Ectodermal cell (in vitro differentiated cells): ENCODE data around the gene POF1B. TPM values are rescaled to one million over a fixed set of nuclear protein-coding genes. Genes with fewer than 3 reads are reported as not detected.

Experiments used
- H3K27ac ChIP-seq: 2 replicates; pipeline ENCODE4 v1.7.0; 2013; ENCODE audit warnings: mild to moderate bottlenecking, low read depth, low read length; ENCODE audit not compliant: insufficient read depth, poor library complexity, severe bottlenecking
- H3K27me3 ChIP-seq: 2 replicates; pipeline ENCODE4 v1.7.0; 2013; ENCODE audit warnings: mild to moderate bottlenecking, low read length; ENCODE audit not compliant: insufficient read depth, control insufficient read depth, poor library complexity, severe bottlenecking
- H3K36me3 ChIP-seq: one replicate; pipeline ENCODE4 v1.7.0; 2013; ENCODE audit warnings: low read length; ENCODE audit not compliant: control insufficient read depth, insufficient read depth
- H3K4me1 ChIP-seq: one replicate; pipeline ENCODE4 v1.7.0; 2013; ENCODE audit warnings: low read length; ENCODE audit not compliant: control insufficient read depth, insufficient read depth
- H3K4me3 ChIP-seq: 2 replicates; pipeline ENCODE4 v1.7.0; 2013; ENCODE audit warnings: low read depth, low read length, control low read depth; ENCODE audit not compliant: insufficient read depth
- H3K9me3 ChIP-seq: 2 replicates; pipeline ENCODE4 v1.7.0; 2013; ENCODE audit warnings: mild to moderate bottlenecking, low read length, moderate library complexity; ENCODE audit not compliant: control insufficient read depth
- WGBS, 2 experiments: methylation state at CpG; one replicate each; pipeline ENCODE4 v1.1.7; 2013; ENCODE audit warnings: missing lambda C conversion rate in 2 of 2; 5-methylcytosine and 5-hydroxymethylcytosine counted together
- polyA plus RNA-seq, 4 experiments: library from polyadenylated mRNA; stranded (reverse); fragments of 50-300 nt; gene quantifications; one replicate each; pipeline ENCODE4 v1.2.3, GENCODE V29; 2013

Gene POF1B, protein sequence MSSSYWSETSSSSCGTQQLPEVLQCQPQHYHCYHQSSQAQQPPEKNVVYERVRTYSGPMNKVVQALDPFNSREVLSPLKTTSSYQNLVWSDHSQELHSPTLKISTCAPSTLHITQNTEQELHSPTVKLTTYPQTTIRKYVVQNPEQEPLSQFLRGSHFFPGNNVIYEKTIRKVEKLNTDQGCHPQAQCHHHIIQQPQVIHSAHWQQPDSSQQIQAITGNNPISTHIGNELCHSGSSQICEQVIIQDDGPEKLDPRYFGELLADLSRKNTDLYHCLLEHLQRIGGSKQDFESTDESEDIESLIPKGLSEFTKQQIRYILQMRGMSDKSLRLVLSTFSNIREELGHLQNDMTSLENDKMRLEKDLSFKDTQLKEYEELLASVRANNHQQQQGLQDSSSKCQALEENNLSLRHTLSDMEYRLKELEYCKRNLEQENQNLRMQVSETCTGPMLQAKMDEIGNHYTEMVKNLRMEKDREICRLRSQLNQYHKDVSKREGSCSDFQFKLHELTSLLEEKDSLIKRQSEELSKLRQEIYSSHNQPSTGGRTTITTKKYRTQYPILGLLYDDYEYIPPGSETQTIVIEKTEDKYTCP
- 0.33 TPM for polyA plus RNA-seq (2013, experiment 1 of 4)
- 0.23 TPM for polyA plus RNA-seq (2013, experiment 2 of 4)
- 0.27 TPM for polyA plus RNA-seq (2013, experiment 3 of 4)
- polyA plus RNA-seq (2013, experiment 4 of 4): 0.24 TPM

DNA sequence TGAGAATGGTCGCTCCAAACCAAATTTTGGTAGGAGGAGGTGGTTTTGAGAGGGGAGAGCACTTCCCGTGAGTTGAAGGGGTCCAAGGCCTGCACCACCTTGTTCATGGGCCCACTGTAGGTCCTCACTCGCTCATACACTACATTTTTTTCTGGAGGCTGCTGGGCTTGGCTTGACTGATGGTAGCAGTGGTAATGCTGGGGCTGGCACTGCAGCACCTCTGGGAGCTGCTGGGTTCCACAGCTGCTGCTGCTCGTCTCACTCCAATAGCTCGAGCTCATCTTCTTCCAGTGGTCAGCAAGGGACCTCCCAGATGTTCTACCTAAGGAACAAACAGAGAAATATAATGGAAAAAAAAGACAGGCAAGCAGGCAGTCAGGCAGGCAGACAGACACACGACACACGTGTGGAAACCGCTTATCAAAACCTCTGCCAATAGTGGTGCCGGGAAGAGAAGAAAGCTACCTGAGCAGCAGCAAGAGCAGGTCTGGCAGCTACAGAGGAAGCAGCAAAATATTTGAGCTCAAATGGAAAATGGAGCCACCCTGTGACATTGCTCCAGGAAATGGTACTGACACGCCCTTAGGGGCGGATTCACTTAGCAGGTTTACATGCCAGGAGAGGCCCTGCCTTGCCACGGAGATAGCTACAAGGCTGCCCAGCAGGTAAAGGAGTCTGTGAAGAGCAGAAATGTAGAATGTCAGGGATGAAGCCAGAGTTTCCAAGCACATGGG lies at the start of gene POF1B:
POF1B (minus strand) TSS at position 492 of the 734 bp plus-strand sequence; CDS start at position 281, 211 bp downstream.
- Histone ChIP-seq H3K9me3 (no peaks in the 10 kb centered on the region), H3K27me3 (no peaks in the 10 kb centered on the region), H3K27ac (no peak within 1 kb of the TSS), H3K4me1 (no peaks in the 10 kb centered on the region), H3K36me3 (no peaks in the 10 kb centered on the region), H3K4me3 (no peak within 1 kb of the TSS)
- WGBS, 2 experiments: 86 to 94% methylated on average over 11 to 12 of the region's 12 CpGs

DNA sequence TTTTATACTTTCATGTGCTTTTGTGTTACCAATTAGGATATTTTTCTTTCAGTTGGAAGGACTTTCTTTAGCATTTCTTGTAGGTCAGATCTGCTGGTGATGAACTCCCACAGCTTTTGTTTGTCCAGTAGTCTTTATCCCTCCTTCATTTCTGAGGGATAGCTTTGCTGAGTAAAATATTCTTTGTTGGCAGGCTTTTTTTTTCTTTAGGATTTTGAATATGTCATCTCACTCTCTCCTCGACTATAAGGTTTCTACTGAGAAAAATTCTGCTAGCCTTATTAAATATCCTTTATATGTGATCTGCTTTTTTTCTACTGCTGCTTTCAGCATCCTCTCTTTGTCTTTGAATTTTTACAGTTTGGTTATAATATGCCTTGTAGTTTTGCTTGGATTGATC lies 49.6 kb upstream of the POF1B start:
- Histone ChIP-seq H3K27me3 (peaks cover 26% of the 10 kb centered on the region), H3K36me3 (no peaks in the 10 kb centered on the region), H3K4me3 (no peak overlapping the region), H3K4me1 (no peaks in the 10 kb centered on the region), H3K9me3 (no peaks in the 10 kb centered on the region), H3K27ac (no peak overlapping the region)
- no CpG with 5 or more reads among the region's 1 CpG for WGBS, 2 experiments

DNA sequence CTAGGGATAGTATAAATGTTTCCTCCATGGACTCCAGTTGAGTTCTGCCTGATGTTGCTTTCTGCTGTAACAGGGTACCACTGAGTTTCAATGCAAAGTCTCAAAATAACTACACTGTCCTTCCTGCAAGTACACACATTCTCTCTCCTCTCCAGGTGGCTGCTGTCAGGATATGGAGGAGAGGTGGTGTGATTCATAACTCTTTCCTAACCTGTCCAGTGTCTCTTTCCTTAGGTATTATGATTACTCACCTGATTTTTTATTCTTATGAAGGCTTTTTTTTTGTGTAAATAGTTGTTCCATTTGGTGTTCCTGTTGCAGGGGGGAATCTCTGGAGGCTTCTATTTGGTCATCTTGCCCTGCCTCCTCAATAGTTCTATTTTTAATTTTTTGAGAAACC lies 39.8 kb upstream of the POF1B start:
- no peaks in the 10 kb centered on the region for H3K36me3 ChIP-seq
- no peak overlapping the region for H3K4me3 ChIP-seq
- H3K9me3 ChIP-seq: no peaks in the 10 kb centered on the region
- no peaks in the 10 kb centered on the region for H3K4me1 ChIP-seq
- H3K27ac ChIP-seq: no peak overlapping the region
- no peaks in the 10 kb centered on the region for H3K27me3 ChIP-seq

DNA sequence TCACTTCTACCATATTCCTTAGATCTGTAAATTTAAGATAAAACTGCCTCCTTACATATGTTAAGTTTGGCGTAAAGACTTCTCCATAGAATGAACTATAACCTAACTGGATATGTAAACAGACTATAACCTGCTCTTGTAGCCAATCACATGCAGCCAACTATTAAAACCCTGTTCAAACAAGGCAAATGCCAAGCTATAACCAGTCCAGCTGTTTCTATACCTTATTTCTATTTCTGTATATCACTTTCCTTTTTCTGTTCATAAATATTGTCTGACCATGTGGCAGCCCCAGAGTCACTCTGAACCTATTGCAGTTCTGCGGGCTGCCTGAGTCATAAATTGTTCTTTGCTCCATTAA lies 12.4 kb upstream of the POF1B start:
- Histone ChIP-seq H3K4me1 (no peaks in the 10 kb centered on the region), H3K27me3 (no peaks in the 10 kb centered on the region), H3K36me3 (no peaks in the 10 kb centered on the region), H3K27ac (no peak overlapping the region), H3K9me3 (no peaks in the 10 kb centered on the region), H3K4me3 (no peak overlapping the region)
- WGBS, 2 experiments: 94 to 100% methylated on average over 1 of the region's 2 CpGs

DNA sequence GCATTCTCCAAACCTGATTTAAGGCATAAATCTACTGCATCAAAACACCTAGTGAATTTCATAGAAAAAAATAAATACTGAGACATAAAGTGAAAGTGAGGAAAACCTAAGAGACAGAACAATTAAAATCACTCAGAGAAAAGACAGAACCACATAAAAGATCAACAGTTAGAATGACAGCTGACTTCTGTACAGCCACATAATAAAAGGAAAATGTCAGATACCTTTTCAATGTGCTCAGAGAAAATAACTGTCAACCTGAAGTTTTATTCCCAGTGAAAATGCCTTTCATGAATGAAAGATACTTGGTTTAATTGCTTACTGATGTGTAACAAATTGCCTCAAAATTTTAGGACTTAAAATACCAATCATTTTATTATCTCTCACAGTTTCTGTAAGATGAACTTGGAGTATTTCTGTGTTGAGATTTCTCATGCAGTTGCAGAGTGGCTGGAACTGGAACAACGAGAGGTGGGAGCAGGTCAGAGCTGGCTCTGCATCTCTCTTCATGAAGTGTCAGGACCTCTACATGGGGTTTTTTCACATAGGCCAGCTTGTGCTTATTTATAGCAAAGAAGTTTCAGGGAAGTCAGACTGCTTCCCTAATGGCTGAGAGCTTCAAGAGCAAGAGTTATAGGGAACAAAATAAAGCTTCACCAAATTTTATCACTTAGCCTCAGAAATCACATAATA lies 11.9 kb upstream of the POF1B start:
- 82 to 90% methylated on average over 1 of the region's 1 CpG for WGBS, 2 experiments
- no peak overlapping the region for H3K4me3 ChIP-seq
- H3K27ac ChIP-seq: no peak overlapping the region
- no peaks in the 10 kb centered on the region for H3K36me3 ChIP-seq
- no peaks in the 10 kb centered on the region for H3K27me3 ChIP-seq
- no peaks in the 10 kb centered on the region for H3K4me1 ChIP-seq
- no peaks in the 10 kb centered on the region for H3K9me3 ChIP-seq

DNA sequence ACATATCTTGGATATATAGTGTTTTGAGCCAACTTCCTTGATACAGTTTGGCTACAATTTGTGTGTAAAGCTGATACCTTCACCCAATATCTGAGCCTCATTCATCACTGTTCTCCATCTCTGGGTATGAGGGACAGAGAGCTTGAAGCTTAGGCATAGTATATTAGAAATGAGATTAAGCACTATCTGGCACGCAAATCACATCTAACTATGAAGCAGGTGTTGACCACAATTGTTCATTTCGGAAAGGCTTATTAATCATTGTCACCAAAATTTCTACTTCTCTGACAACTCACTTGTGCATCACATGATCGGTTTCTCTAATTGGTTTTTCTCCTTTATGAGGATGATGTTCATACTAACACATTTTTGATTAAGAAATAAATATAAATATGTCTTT lies 2.1 kb upstream of the POF1B start:
- Histone ChIP-seq H3K27ac (no peak overlapping the region), H3K4me1 (no peaks in the 10 kb centered on the region), H3K4me3 (no peak overlapping the region), H3K27me3 (no peaks in the 10 kb centered on the region), H3K36me3 (no peaks in the 10 kb centered on the region), H3K9me3 (no peaks in the 10 kb centered on the region)
- whole genome bisulfite sequencing, 2 experiments: 100% methylated on average over 1 of the region's 3 CpGs; no CpG with 5 or more reads in 1 of the 2 experiments

DNA sequence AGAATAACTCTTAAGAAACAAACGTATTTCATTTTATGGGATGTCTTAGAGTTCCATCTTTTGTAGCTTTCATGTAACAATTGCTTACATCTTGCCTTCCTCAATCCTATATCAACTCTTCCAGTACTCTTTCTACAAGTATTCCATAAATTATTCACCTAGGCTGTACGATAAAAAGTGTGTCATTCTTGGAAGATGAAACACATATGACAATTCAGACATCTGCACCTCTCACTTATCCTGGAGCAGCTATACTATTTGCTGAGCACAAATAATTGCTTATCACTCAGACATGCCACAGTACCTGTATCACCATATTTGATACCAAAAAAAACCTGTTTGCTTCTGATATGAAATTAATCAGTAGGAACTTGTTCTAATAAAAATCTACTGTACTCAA lies 1.0 kb downstream of the POF1B start:
- 95 to 100% methylated on average over 2 of the region's 2 CpGs for WGBS, 2 experiments
- H3K9me3 ChIP-seq: no peaks in the 10 kb centered on the region
- no peak overlapping the region for H3K4me3 ChIP-seq
- H3K36me3 ChIP-seq: no peaks in the 10 kb centered on the region
- H3K27me3 ChIP-seq: no peaks in the 10 kb centered on the region
- H3K4me1 ChIP-seq: no peaks in the 10 kb centered on the region
- H3K27ac ChIP-seq: no peak overlapping the region

DNA sequence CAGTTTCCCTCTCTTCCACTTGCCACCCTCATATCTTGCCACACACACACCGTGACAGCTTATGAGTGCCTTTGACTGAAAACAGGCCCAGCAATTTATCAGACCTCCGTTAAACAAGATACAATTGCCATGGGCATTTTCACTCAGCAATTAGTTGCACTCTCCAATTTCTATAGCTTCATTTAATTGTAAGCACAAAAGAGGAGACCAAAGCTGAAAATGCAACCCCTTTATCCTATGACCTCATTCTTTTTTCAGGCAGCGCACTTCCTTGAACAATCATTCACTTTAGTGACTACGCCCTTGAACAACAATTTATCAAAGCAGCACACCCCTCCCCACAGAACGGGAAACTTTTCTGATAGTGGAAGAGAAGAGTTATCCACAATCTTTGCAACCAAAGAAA lies 4.1 kb downstream of the POF1B start:
- H3K27ac ChIP-seq: no peak overlapping the region
- WGBS, 2 experiments: 90 to 91% methylated on average over 3 to 5 of the region's 5 CpGs
- H3K36me3 ChIP-seq: no peaks in the 10 kb centered on the region
- H3K9me3 ChIP-seq: no peaks in the 10 kb centered on the region
- H3K4me1 ChIP-seq: no peaks in the 10 kb centered on the region
- H3K4me3 ChIP-seq: no peak overlapping the region
- no peaks in the 10 kb centered on the region for H3K27me3 ChIP-seq

DNA sequence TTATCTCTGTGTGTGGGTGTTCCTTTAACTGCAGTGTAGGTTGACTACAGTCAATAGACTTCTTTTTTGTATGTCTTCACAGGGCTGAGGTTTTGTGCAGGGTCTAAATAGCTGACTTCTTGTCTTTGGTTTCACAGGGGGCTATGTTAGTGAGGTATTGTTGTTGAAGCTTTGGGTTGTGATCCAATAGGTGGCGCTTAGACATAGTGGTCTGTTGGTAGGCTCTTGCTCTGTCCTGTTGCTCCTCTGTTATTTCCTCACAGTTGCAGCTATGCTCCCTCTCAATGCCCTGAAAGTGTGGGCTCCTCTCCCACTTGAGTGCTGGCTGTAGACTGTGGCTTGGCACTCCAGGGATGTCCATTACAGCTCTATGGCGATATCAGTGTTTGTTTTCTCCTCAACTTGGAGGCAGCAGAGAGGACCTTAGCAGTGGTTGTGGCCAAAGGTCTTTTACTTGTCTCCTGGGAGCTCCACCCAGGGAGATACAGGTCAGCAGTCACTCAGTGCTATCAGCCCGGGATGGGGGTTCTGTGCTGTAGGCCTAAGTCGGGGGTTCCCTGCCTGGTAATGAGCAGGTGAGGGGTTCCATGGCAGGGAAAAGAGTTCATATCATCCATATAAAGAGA lies 14.0 kb downstream of the POF1B start:
- WGBS, 2 experiments: 41 to 63% methylated on average over 2 to 4 of the region's 4 CpGs
- H3K4me1 ChIP-seq: no peaks in the 10 kb centered on the region

More for the DNA sequence above, 14.0 kb downstream of the POF1B start:
- Histone ChIP-seq H3K36me3 (no peaks in the 10 kb centered on the region), H3K4me3 (no peak overlapping the region), H3K27me3 (no peaks in the 10 kb centered on the region), H3K27ac (no peak overlapping the region), H3K9me3 (no peaks in the 10 kb centered on the region)
